ENCODE measurements around the gene DGCR2. TPM values are rescaled to one million over a fixed set of nuclear protein-coding genes. Genes with fewer than 3 reads are reported as not detected.
"Not testable (repeated sequence)": the region's sequence is repeated elsewhere in the genome, so short reads cannot be mapped to it uniquely, and the experiment has no call there.

Gene DGCR2
- total and polyA plus RNA-seq, 2 experiments from 2014 or later: 18.5 to 83.0 TPM

GRCh38 chr22:19035474-19036228, 86.6 kb downstream of the DGCR2 start (continued):
- no peak for TF ChIP-seq ZNF462 (CRISPR knock-in tag; IDR thresholded peaks at IDR 0.05)
- TF ChIP-seq CTCF (conservative IDR thresholded peaks at IDR 0.05; ENCODE audit: low read depth in 2 of 2): peak; percentile 34 to 40

- H3K27me3 Mint-ChIP-seq (ENCODE audit: insufficient read depth, low read depth, poor library complexity): peaks cover 27% of the 10 kb centered on the region
- not testable (repeated sequence) for H3K36me3 ChIP-seq (ENCODE audit: insufficient read depth); H3K4me1 ChIP-seq (ENCODE audit: insufficient read depth); H3K79me2 ChIP-seq (replicated peaks; ENCODE audit: insufficient read depth); H3K9me3 Mint-ChIP-seq; DNase-seq (ENCODE audit: low spot score); H3K9me2 ChIP-seq (ENCODE audit: insufficient read depth); H3F3A ChIP-seq (replicated peaks; ENCODE audit: low read depth); H3K36me3 Mint-ChIP-seq (ENCODE audit: low read depth); ATAC-seq; H2AFZ ChIP-seq; H3K4me3 Mint-ChIP-seq; H3K4me2 ChIP-seq; H4K20me1 ChIP-seq (replicated peaks; ENCODE audit: insufficient read depth); H3K4me3 ChIP-seq; H3K27ac ChIP-seq (ENCODE audit: low read depth); H3K27ac Mint-ChIP-seq; H3K4me1 Mint-ChIP-seq
- peaks cover 12% of the 10 kb centered on the region for H3K27me3 ChIP-seq (ENCODE audit: insufficient read depth)
Observed at GRCh38 chr22:19035126-19035473, 87.1 kb downstream of the DGCR2 start.

GRCh38 chr22:19034724-19035120, 87.5 kb downstream of the DGCR2 start:
- H3K36me3 Mint-ChIP-seq (ENCODE audit: low read depth); H3K27ac Mint-ChIP-seq; H3K4me3 ChIP-seq: not testable (repeated sequence)

GRCh38 chr22:19034031-19034723, 88.0 kb downstream of the DGCR2 start:
- H3K79me2 ChIP-seq (replicated peaks; ENCODE audit: insufficient read depth); H3K9me2 ChIP-seq (ENCODE audit: insufficient read depth); H3K4me1 Mint-ChIP-seq; H4K20me1 ChIP-seq (replicated peaks; ENCODE audit: insufficient read depth); H2AFZ ChIP-seq; H3K4me3 ChIP-seq; H3K4me1 ChIP-seq (ENCODE audit: insufficient read depth); H3F3A ChIP-seq (replicated peaks; ENCODE audit: low read depth); H3K36me3 ChIP-seq (ENCODE audit: insufficient read depth); DNase-seq (ENCODE audit: low spot score); H3K9me3 Mint-ChIP-seq; H3K27ac Mint-ChIP-seq; H3K4me2 ChIP-seq; H3K36me3 Mint-ChIP-seq (ENCODE audit: low read depth); H3K27ac ChIP-seq (ENCODE audit: low read depth); H3K4me3 Mint-ChIP-seq; ATAC-seq: not testable (repeated sequence)
- H3K27me3 ChIP-seq (ENCODE audit: insufficient read depth): peaks cover 18% of the 10 kb centered on the region
- peaks cover 30% of the 10 kb centered on the region for H3K27me3 Mint-ChIP-seq (ENCODE audit: insufficient read depth, low read depth, poor library complexity)

More at GRCh38 chr22:19034724-19035120, 87.5 kb downstream of the DGCR2 start:
- not testable (repeated sequence) for H3K4me2 ChIP-seq; H3K9me2 ChIP-seq (ENCODE audit: insufficient read depth); H3K4me3 Mint-ChIP-seq; H3K36me3 ChIP-seq (ENCODE audit: insufficient read depth); H3K4me1 ChIP-seq (ENCODE audit: insufficient read depth); H3K79me2 ChIP-seq (replicated peaks; ENCODE audit: insufficient read depth); H3K27ac ChIP-seq (ENCODE audit: low read depth); H4K20me1 ChIP-seq (replicated peaks; ENCODE audit: insufficient read depth); H2AFZ ChIP-seq; H3F3A ChIP-seq (replicated peaks; ENCODE audit: low read depth); H3K4me1 Mint-ChIP-seq; ATAC-seq; H3K9me3 Mint-ChIP-seq
- H3K27me3 Mint-ChIP-seq (ENCODE audit: insufficient read depth, low read depth, poor library complexity): peaks cover 28% of the 10 kb centered on the region
- peaks cover 13% of the 10 kb centered on the region for H3K27me3 ChIP-seq (ENCODE audit: insufficient read depth)
- peak; percentile 37 for DNase-seq (ENCODE audit: low spot score)

All from GM23338 (cell line).